HG03342 (cell line): ENCODE results near the gene EDC4.

ENCODE experiments used
- ATAC-seq: cut with Tn5 transposase; IDR thresholded peaks from one replicate; pipeline ENCODE4 v1.9.1; 2021; ENCODE audit warnings: mild to moderate bottlenecking, moderate library complexity; ENCODE audit not compliant: unreplicated experiment

The EDC4 gene

DNA sequence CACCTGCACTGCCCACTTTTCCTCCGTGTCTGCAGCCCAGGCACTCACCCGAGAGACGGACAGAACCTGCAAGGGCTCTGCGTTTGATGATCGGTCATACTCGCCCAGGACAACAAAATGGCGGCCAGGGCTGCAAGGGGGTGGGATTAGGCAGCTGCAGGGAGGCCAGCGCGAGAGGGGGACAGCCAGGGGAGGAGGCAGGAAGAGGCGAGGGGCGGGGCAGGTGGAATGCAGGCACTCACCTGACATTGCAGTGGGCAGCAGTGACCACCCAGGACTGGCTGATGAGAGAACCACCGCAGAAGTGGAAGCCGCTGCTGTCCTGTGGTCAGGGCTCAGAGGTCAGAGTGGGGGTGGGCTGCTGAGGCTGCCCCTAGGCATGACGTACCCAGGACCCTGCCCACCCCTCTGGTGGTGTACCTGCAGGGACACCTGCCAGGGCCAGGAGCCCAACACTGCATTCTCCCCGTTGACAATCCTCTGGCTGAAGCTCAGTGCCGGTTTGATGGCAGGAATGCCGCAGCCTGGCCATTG lies 57.9 kb downstream of the EDC4 start:
- no peak for ATAC-seq
